Breast epithelium (tissue), 4 donors: ENCODE measurements around the gene TMEM86A. TPM values are rescaled to one million over a fixed set of nuclear protein-coding genes. Genes with fewer than 3 reads are reported as not detected.

ENCODE experiments used
- DNase-seq, 2 donors: peaks; one replicate each; pipeline ENCODE4 v3.0.0-alpha.2; 2019; ENCODE audit warnings: low spot score in 2 of 2
- H3K27ac ChIP-seq, 2 donors: fragments of 200-600 bp; sonication (generic) in 1 of 2; one replicate each; pipeline ENCODE4 v1.5.1; 2016 to 2019; ENCODE audit warnings: mild to moderate bottlenecking in 1 of 2
- H3K27me3 ChIP-seq, 2 donors: fragments of 200-600 bp; sonication (generic) in 1 of 2; one replicate each; pipeline versions ENCODE4 v1.5.1 to v1.6.0; 2017 to 2019; ENCODE audit warnings: control low read depth in 1 of 2, mild to moderate bottlenecking in 1 of 2
- H3K36me3 ChIP-seq: fragments of 200-600 bp; one replicate; pipeline ENCODE4 v1.5.1; 2019
- H3K4me1 ChIP-seq, 2 donors: fragments of 200-600 bp; sonication (generic); one replicate each; pipeline ENCODE4 v1.5.1; 2016 to 2019; ENCODE audit warnings: control low read depth in 1 of 2
- H3K4me3 ChIP-seq, 3 donors: fragments of 200-600 bp; sonication (generic); 1 replicate in 2 of 3; 2 replicates in 1 of 3; pipeline ENCODE4 v1.5.1; 2016 to 2019; ENCODE audit warnings: mild to moderate bottlenecking in 3 of 3, moderate library complexity in 2 of 3
- H3K9me3 ChIP-seq, 2 donors: fragments of 200-600 bp; sonication (generic) in 1 of 2; one replicate each; pipeline ENCODE4 v1.5.1; 2016 to 2019; ENCODE audit warnings: control low read depth in 1 of 2
- CTCF ChIP-seq, 3 donors: fragments of 450-650 bp; IDR thresholded peaks; one replicate each; pipeline ENCODE4 v1.5.1; 2016 to 2017; ENCODE audit warnings: antibody characterized with exemption in 3 of 3, mild to moderate bottlenecking in 3 of 3, moderate library complexity in 3 of 3
- POLR2A ChIP-seq: fragments of 450-650 bp; IDR thresholded peaks from one replicate; pipeline ENCODE4 v1.6.1; 2016; ENCODE audit warnings: antibody characterized with exemption, mild to moderate bottlenecking, moderate library complexity
- POLR2AphosphoS5 ChIP-seq, 3 donors: sonication (generic); formaldehyde crosslinking; IDR thresholded peaks; one replicate each; pipeline ENCODE4 v1.6.1; 2017; ENCODE audit warnings: antibody characterized with exemption in 3 of 3
- intact Hi-C: fragments of 100-400 bp; cut with DNase I; formaldehyde crosslinking; loops from one replicate; pipeline ENCODE4 v1.15.1; 2023; ENCODE audit warnings: low total_unique reads
- total RNA-seq, 3 donors: library from RNA; depleted of rRNA; stranded (reverse); fragments of >200 nt; gene quantifications; one replicate each; pipeline ENCODE4 v1.1.0, GENCODE V29; 2016

Gene TMEM86A
- total RNA-seq, 3 donors from 2014 or later: 9.9 to 16.7 (median 12.7) TPM

GRCh38 chr11:18720808-18721560 lies 22.4 kb downstream of the TMEM86A start:
- no peaks in the 10 kb centered on the region for H3K4me1 ChIP-seq
- no peaks in the 10 kb centered on the region for H3K27me3 ChIP-seq
- H3K27ac ChIP-seq: peak overlapping the region; percentile 71 to 85
- H3K9me3 ChIP-seq: no peaks in the 10 kb centered on the region
- intact Hi-C loops: no loop called here
- H3K4me3 ChIP-seq: peak overlapping the region; percentile 49 to 69 (median 69)
- TF ChIP-seq POLR2AphosphoS5 (IDR thresholded peaks at IDR 0.05) (no peak), CTCF (IDR thresholded peaks at IDR 0.05) (no peak), POLR2A (no peak)
- DNase-seq: peak; percentile 76 to 78
- no peaks in the 10 kb centered on the region for H3K36me3 ChIP-seq

GRCh38 chr11:18721561-18722292 lies 23.1 kb downstream of the TMEM86A start:
- Histone ChIP-seq H3K9me3 (no peaks in the 10 kb centered on the region), H3K4me3 (peak overlapping the region; percentile 49 to 69 (median 69)), H3K27ac (peak overlapping the region; percentile 71 to 85), H3K36me3 (no peaks in the 10 kb centered on the region), H3K27me3 (no peaks in the 10 kb centered on the region), H3K4me1 (no peaks in the 10 kb centered on the region)
- intact Hi-C loops: no loop called here
- TF ChIP-seq CTCF (IDR thresholded peaks at IDR 0.05) (peak; percentile 54 to 70 (median 57)), POLR2A (no peak), POLR2AphosphoS5 (IDR thresholded peaks at IDR 0.05) (no peak)
- DNase-seq: no peak

GRCh38 chr11:18722293-18722637 lies 23.7 kb downstream of the TMEM86A start:
- intact Hi-C loops: no loop called here
- peak overlapping the region in 1 of 2 donors; percentile 71 for H3K27ac ChIP-seq

GRCh38 chr11:18723991-18724390 lies 25.4 kb downstream of the TMEM86A start:
- Histone ChIP-seq H3K4me3 (no peak overlapping the region), H3K27me3 (no peaks in the 10 kb centered on the region), H3K9me3 (no peaks in the 10 kb centered on the region), H3K4me1 (no peaks in the 10 kb centered on the region), H3K27ac (no peak overlapping the region), H3K36me3 (no peaks in the 10 kb centered on the region)
- no peak for DNase-seq
- TF ChIP-seq POLR2A (no peak), CTCF (IDR thresholded peaks at IDR 0.05) (no peak), POLR2AphosphoS5 (IDR thresholded peaks at IDR 0.05) (no peak)
- intact Hi-C loops: no loop called here

More at GRCh38 chr11:18722293-18722637, 23.7 kb downstream of the TMEM86A start:
- no peaks in the 10 kb centered on the region for H3K27me3 ChIP-seq
- no peaks in the 10 kb centered on the region for H3K36me3 ChIP-seq
- no peaks in the 10 kb centered on the region for H3K4me1 ChIP-seq
- no peak for DNase-seq
- TF ChIP-seq CTCF (IDR thresholded peaks at IDR 0.05): no peak
- TF ChIP-seq POLR2AphosphoS5 (IDR thresholded peaks at IDR 0.05): no peak
- no peak for TF ChIP-seq POLR2A
- H3K9me3 ChIP-seq: no peaks in the 10 kb centered on the region
- H3K4me3 ChIP-seq: peak overlapping the region in 2 of 3 donors; percentile 69

GRCh38 chr11:18726040-18726439 lies 27.5 kb downstream of the TMEM86A start, which contains the start of gene IGSF22:
IGSF22 (minus strand) TSS chr11:18726188; CDS start chr11:18724236, 1,952 bp downstream.
- no peak for TF ChIP-seq CTCF (IDR thresholded peaks at IDR 0.05)
- no peak for TF ChIP-seq POLR2A
- TF ChIP-seq POLR2AphosphoS5 (IDR thresholded peaks at IDR 0.05): no peak
- Histone ChIP-seq H3K27ac (no peak within 1 kb of the TSS), H3K9me3 (no peaks in the 10 kb centered on the region), H3K36me3 (no peaks in the 10 kb centered on the region), H3K27me3 (no peaks in the 10 kb centered on the region), H3K4me1 (no peaks in the 10 kb centered on the region), H3K4me3 (no peak within 1 kb of the TSS)
- intact Hi-C loops: no loop called here
- no peak for DNase-seq
